Endothelial cell of umbilical vein (primary cell): Measurements from ENCODE around the gene SLFN11. TPM values are rescaled to one million over a fixed set of nuclear protein-coding genes. Genes with fewer than 3 reads are reported as not detected.

Experiments
- BruUV-seq: library from RNA; stranded (reverse); fragments of 400-500 nt; replicated peaks from 2 replicates; lab custom pipeline; 2021; lab: Mats Ljungman, UMichigan
- CTCF ChIA-PET: fragments of 300-600, 350-600 bp; sonication (Branson Sonifier 250); formaldehyde crosslinking; loops from one replicate; lab custom pipeline; 2021; ENCODE audit warnings: antibody characterized with exemption, inconsistent platforms; lab: Charles Lee
- POLR2A ChIA-PET: fragments of 300-600, 350-600 bp; sonication (Branson Sonifier 250); formaldehyde crosslinking; loops from one replicate; lab custom pipeline; 2021; ENCODE audit warnings: antibody characterized with exemption, inconsistent platforms; lab: Charles Lee
- DNase-seq: peaks from one replicate; pipeline ENCODE4 v3.0.0-alpha.2; 2011; ENCODE audit warnings: low read depth, low spot score
- FAIRE-seq: peaks from 2 replicates; lab custom pipeline; 2011; peaks lifted over from hg19 to GRCh38; lab: Jason Lieb, UNC
- H2AFZ ChIP-seq: 2 replicates; pipeline ENCODE4 v1.6.0; 2012; ENCODE audit warnings: low read depth, low read length, control low read depth, inconsistent platforms
- H3K27ac ChIP-seq: 2 replicates; pipeline ENCODE4 v1.5.1; 2011; ENCODE audit warnings: low read depth, mild to moderate bottlenecking, control low read depth, low read length, moderate library complexity; ENCODE audit not compliant: insufficient read depth
- H3K27me3 ChIP-seq, 2 experiments: 2 replicates each; pipeline versions ENCODE4 v1.6.0 to v1.6.1; 2011; ENCODE audit warnings: low read length in 2 of 2, mixed read lengths in 1 of 2; ENCODE audit not compliant: control insufficient read depth in 2 of 2, insufficient read depth in 2 of 2
- H3K36me3 ChIP-seq, 2 experiments: 2 replicates in 1 of 2; 3 replicates in 1 of 2; pipeline ENCODE4 v1.5.1; 2011; ENCODE audit warnings: low read length in 2 of 2, mild to moderate bottlenecking in 1 of 2, moderate library complexity in 1 of 2; ENCODE audit not compliant: control insufficient read depth in 2 of 2, insufficient read depth in 2 of 2; ENCODE audit errors: extremely low read depth in 1 of 2
- H3K4me1 ChIP-seq: 3 replicates; pipeline ENCODE4 v1.5.1; 2011; ENCODE audit warnings: mild to moderate bottlenecking, low read length; ENCODE audit not compliant: control insufficient read depth, insufficient read depth; ENCODE audit errors: extremely low read depth
- H3K4me2 ChIP-seq: 2 replicates; pipeline ENCODE4 v1.6.1; 2011; ENCODE audit warnings: low read length, control low read depth, mixed read lengths; ENCODE audit not compliant: insufficient read depth
- H3K4me3 ChIP-seq, 3 experiments: fragments of 200-600 bp in 1 of 3; sonication (generic), shearing (Covaris generic) in 1 of 3; replicated peaks in 1 of 3; 2 replicates each; pipeline ENCODE4 v1.5.1; 2011 to 2016; ENCODE audit warnings: control low read depth in 3 of 3, low read length in 3 of 3, mild to moderate bottlenecking in 2 of 3, inconsistent platforms in 1 of 3, low read depth in 1 of 3, moderate library complexity in 1 of 3; ENCODE audit not compliant: insufficient read depth in 1 of 3
- H3K79me2 ChIP-seq: 2 replicates; pipeline ENCODE4 v1.6.0; 2012; ENCODE audit warnings: low read length, inconsistent platforms; ENCODE audit not compliant: control insufficient read depth, insufficient read depth
- H3K9ac ChIP-seq: replicated peaks from 2 replicates; pipeline ENCODE3; 2011; ENCODE audit warnings: low read length, control low read depth; ENCODE audit not compliant: insufficient read depth; ENCODE audit errors: extremely low read depth
- H3K9me1 ChIP-seq: replicated peaks from 3 replicates; pipeline ENCODE4 v1.6.0; 2011; ENCODE audit warnings: mild to moderate bottlenecking, low read length; ENCODE audit not compliant: control insufficient read depth, insufficient read depth; ENCODE audit errors: extremely low read depth
- H3K9me3 ChIP-seq: replicated peaks from 2 replicates; pipeline ENCODE4 v1.5.1; 2012; ENCODE audit warnings: low read length, inconsistent platforms; ENCODE audit not compliant: control insufficient read depth, insufficient read depth
- H4K20me1 ChIP-seq: replicated peaks from 2 replicates; pipeline ENCODE3; 2011; ENCODE audit warnings: mild to moderate bottlenecking, low read length; ENCODE audit not compliant: control insufficient read depth, insufficient read depth; ENCODE audit errors: extremely low read depth
- CTCF ChIP-seq, 2 donors: IDR thresholded peaks; 1 replicate in 1 of 2; 2 replicates in 1 of 2; pipeline ENCODE4 v1.5.1; 2011; ENCODE audit warnings: low read length in 2 of 2, mild to moderate bottlenecking in 2 of 2, moderate library complexity in 2 of 2, control low read depth in 1 of 2, inconsistent platforms in 1 of 2, low read depth in 1 of 2; ENCODE audit not compliant: insufficient read depth in 1 of 2; ENCODE audit errors: extremely low read depth in 1 of 2
- EZH2 ChIP-seq: IDR thresholded peaks from 2 replicates; pipeline ENCODE4 v1.6.1; 2012; ENCODE audit warnings: borderline replicate concordance, low read depth, mild to moderate bottlenecking, moderate library complexity, low read length, inconsistent platforms; ENCODE audit not compliant: severe bottlenecking
- FOS ChIP-seq: IDR thresholded peaks from 2 replicates; pipeline ENCODE4 v1.6.1; 2011; ENCODE audit warnings: mild to moderate bottlenecking, low read length, moderate library complexity, borderline replicate concordance; ENCODE audit not compliant: insufficient read depth
- GATA2 ChIP-seq: IDR thresholded peaks from 2 replicates; pipeline ENCODE4 v1.7.0; 2011; ENCODE audit warnings: low read depth, mild to moderate bottlenecking, moderate library complexity, mixed read lengths, low read length; ENCODE audit not compliant: insufficient read length, insufficient read depth
- JUN ChIP-seq: IDR thresholded peaks from 2 replicates; pipeline ENCODE4 v1.6.1; 2011; ENCODE audit warnings: borderline replicate concordance, low read depth; ENCODE audit not compliant: insufficient read length, insufficient read depth
- MYC ChIP-seq: IDR thresholded peaks from one replicate; pipeline ENCODE4 v1.6.1; 2011; ENCODE audit warnings: mild to moderate bottlenecking, low read depth, low read length
- POLR2A ChIP-seq: IDR thresholded peaks from 2 replicates; pipeline ENCODE4 v1.6.1; 2012; ENCODE audit warnings: low read depth, mild to moderate bottlenecking, control low read depth, low read length
- POLR2AphosphoS5 ChIP-seq: IDR thresholded peaks from 2 replicates; pipeline ENCODE4 v1.6.1; 2012; ENCODE audit warnings: low read depth, mild to moderate bottlenecking, control low read depth, low read length, moderate library complexity; ENCODE audit not compliant: insufficient read depth
- dilution Hi-C: fragments of 300-500 bp; cut with MboI; formaldehyde crosslinking; loops from one replicate; pipeline ENCODE4 v1.15.0; 2019; ENCODE audit warnings: low sequenced_read_pairs; ENCODE audit not compliant: extremely low pct_ligation_motif_present
- intact Hi-C: fragments of 100-400 bp; cut with micrococcal nuclease; formaldehyde crosslinking; loops from one replicate; pipeline ENCODE4 v1.10.0; 2022
- polyA plus RNA-seq, 4 experiments: library from polyadenylated mRNA; depleted of rRNA in 3 of 4; stranded (reverse) in 3 of 4; unstranded in 1 of 4; fragments of >200 nt; gene quantifications; 2 replicates each; pipeline versions ENCODE4 v1.2.1 to v1.2.3, GENCODE V29; 2011 to 2012; ENCODE audit warnings: missing spikeins in 1 of 4
- total RNA-seq: library from RNA; stranded (reverse); gene quantifications from 2 replicates; pipeline ENCODE4 v1.2.3, GENCODE V29; 2021
- TF ChIP-seq, protein P1 (sequence below): IDR thresholded peaks from 2 replicates; pipeline ENCODE4 v1.6.1; 2011; ENCODE audit not compliant: insufficient read depth, insufficient read length

Gene SLFN11
- total and polyA plus RNA-seq, 2 donors (not counting 3 experiments of a cell fraction or from before 2014, with no cell fraction given) = 37.0 to 110 TPM

DNA sequence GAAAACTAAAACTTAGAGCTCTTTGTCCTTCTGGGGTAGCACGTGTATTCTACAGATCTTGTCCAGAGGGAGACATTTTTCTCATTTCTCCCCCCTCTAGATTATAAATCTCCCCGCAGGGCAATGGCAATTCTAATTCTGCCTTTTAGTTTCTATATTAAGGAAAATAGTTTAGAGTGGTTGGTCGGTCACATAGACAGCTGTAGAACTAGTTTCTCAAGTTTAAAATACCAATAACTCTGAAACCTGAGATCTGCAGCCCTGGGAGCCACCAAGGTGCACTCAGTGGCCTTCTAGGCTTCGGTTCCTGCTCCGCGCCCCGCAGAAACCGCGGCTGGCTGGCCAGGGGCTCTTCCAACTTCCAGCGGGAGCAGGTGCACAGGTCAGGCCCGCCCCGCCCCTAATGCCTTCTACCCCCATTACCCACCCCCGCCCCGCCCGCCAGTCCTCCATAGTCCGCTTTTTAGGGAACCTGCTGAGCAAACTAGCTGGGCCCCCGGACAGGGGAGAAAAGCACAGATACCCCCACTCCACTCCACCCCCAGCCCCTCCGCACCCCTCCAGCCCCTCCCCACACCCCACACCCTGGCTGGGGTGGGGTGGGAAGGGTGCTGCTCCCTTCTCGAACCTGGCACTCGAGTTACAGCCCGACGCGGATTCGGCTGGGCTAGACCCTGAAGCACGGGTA is 431 bp downstream of the SLFN11 start:
- H3K27me3 ChIP-seq = no peaks in the 10 kb centered on the region
- peaks cover 21% of the 10 kb centered on the region for H3K4me1 ChIP-seq
- intact Hi-C loops = loop anchor here (1.0 to 10.0 kb wide), 7 partner anchors 27 to 1118 kb away; partner anchors contain the start of genes AP2B1, CCL2, NLE1 and TAF15
- CTCF ChIA-PET = interaction anchor here (1.0 to 2.6 kb wide), 7 partner anchors 60 to 391 kb away, joined by 3 to 10 read pairs (median 5); no protein-coding TSS in a partner anchor
- peak overlapping the region; percentile 88 to 96 (median 90) for H3K4me3 ChIP-seq
- peak overlapping the region; percentile 99 for H3K9ac ChIP-seq
- FAIRE-seq (no peak), DNase-seq (peak; percentile 28)
- peaks cover 52% of the 10 kb centered on the region for H3K79me2 ChIP-seq
- H3K4me2 ChIP-seq = peak overlapping the region; percentile 94
- H2AFZ ChIP-seq = peak overlapping the region; percentile 87
- BruUV-seq = no TSS peak
- H3K27ac ChIP-seq = peak overlapping the region; percentile 98
- no peaks in the 10 kb centered on the region for H3K9me1 ChIP-seq
- no peak for TF ChIP-seq FOS
- no peak for TF ChIP-seq JUN
- no peak for TF ChIP-seq CTCF (IDR thresholded peaks at IDR 0.05; ENCODE audit: extremely low read depth in 1 of 2, insufficient read depth in 1 of 2, low read depth in 1 of 2, low read length in 2 of 2)
- no peak for TF ChIP-seq POLR2AphosphoS5
- TF ChIP-seq EZH2 = no peak
- no peak for TF ChIP-seq MYC
- TF ChIP-seq, protein P1, sequence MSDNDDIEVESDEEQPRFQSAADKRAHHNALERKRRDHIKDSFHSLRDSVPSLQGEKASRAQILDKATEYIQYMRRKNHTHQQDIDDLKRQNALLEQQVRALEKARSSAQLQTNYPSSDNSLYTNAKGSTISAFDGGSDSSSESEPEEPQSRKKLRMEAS = no peak
- TF ChIP-seq POLR2A = no peak
- no peak for TF ChIP-seq GATA2
- H4K20me1 ChIP-seq = no peaks in the 10 kb centered on the region
- peaks cover 0 to 11% of the 10 kb centered on the region in 2 experiments for H3K36me3 ChIP-seq
- no peaks in the 10 kb centered on the region for H3K9me3 ChIP-seq
- dilution Hi-C loops = no loop called here
- POLR2A ChIA-PET = interaction anchor here (0.8 to 1.5 kb wide), 6 partner anchors 8 to 130 kb away, joined by 3 to 12 read pairs (median 4); partner anchors contain the start of genes SLFN12 and SLFN13
